Measurements from ENCODE around the gene PREPL. TPM values are rescaled to one million over a fixed set of nuclear protein-coding genes. Genes with fewer than 3 reads are reported as not detected.

Gene PREPL
- total and polyA plus RNA-seq, 2 donors (not counting 3 experiments of a cell fraction or from before 2014, with no cell fraction given) = 10.1 to 25.7 TPM

DNA sequence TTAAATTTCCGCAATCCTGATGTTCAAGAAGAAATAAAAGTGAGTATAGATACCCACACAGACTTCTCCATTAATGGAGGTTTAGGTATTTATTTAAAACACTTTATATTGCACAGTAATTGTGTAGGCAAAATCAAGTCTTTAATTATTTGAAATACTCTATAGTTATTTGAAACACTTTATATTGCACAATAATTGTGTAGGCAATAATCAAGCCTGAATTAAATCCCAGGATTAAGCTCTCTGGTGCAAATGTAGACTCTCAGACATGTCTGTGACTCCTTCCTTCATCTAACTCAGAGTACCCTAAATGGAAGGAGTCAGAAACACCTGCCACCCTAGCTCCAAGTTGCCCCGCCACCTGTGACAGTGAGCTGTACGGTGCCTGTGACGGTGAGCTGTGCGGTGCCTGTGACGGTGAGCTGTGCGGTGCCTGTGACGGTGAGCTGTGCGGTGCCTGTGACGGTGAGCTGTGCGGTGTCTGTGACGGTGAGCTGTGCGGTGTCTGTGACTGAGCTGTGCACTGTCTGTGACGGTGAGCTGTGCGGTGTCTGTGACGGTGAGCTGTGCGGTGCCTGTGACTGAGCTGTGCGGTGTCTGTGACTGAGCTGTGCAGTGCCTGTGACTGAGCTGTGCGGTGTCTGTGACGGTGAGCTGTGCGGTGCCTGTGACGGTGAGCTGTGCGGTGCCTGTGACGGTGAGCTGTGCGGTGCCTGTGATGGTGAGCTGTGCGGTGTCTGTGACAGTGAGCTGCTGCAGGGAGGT, 75.0 kb downstream of the PREPL start:
- H3K4me1 ChIP-seq (ENCODE audit: control insufficient read depth, extremely low read depth, insufficient read depth, low read length) = peaks cover 2% of the 10 kb centered on the region
- dilution Hi-C loops (cut with MboI; ENCODE audit: extremely low pct_ligation_motif_present, low sequenced_read_pairs) = no loop called here

DNA sequence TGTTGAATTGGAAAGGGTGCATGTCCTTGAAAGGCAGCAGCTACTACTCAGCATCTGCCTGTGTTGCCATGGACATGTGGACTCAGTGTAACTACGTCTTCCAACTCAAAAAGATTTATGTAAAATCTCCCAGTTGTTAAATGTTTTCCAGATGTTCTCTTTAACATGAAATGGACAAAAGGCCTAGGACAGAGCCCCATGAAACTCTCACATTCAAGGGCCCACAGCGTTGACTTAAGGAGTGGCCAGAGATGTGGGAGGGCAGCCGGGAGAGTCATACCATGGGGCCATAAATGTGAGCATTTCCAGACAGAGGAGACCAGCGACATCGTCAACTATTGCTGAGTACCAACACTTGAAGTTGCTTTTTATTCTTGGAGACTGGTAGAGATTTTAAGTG, 76.1 kb downstream of the PREPL start:
- peaks cover 0 to 2% of the 10 kb centered on the region in 2 experiments for H3K27me3 ChIP-seq (ENCODE audit: control insufficient read depth in 2 of 2, insufficient read depth in 2 of 2, low read length in 2 of 2)
- H4K20me1 ChIP-seq (replicated peaks; ENCODE audit: control insufficient read depth, extremely low read depth, insufficient read depth, low read length) = no peaks in the 10 kb centered on the region
- intact Hi-C loops (cut with micrococcal nuclease) (no loop called here), dilution Hi-C loops (cut with MboI; ENCODE audit: extremely low pct_ligation_motif_present, low sequenced_read_pairs) (no loop called here)
- ChIA-PET CTCF (no interaction called here), POLR2A (no interaction called here)
- no peaks in the 10 kb centered on the region for H3K9me1 ChIP-seq (replicated peaks; ENCODE audit: control insufficient read depth, extremely low read depth, insufficient read depth, low read length)
- FAIRE-seq (no peak), DNase-seq (ENCODE audit: low read depth, low spot score) (no peak)
- H3K9ac ChIP-seq (replicated peaks; ENCODE audit: extremely low read depth, insufficient read depth, low read length) = no peak overlapping the region
- H3K27ac ChIP-seq (ENCODE audit: insufficient read depth, low read depth, low read length) = no peak overlapping the region
- no peaks in the 10 kb centered on the region for H3K9me3 ChIP-seq (replicated peaks; ENCODE audit: control insufficient read depth, insufficient read depth, low read length)
- no peak overlapping the region for H3K4me3 ChIP-seq (replicated peaks in 1 of 3; ENCODE audit: insufficient read depth in 1 of 3, low read depth in 1 of 3, low read length in 3 of 3)
- TF ChIP-seq, protein P1, sequence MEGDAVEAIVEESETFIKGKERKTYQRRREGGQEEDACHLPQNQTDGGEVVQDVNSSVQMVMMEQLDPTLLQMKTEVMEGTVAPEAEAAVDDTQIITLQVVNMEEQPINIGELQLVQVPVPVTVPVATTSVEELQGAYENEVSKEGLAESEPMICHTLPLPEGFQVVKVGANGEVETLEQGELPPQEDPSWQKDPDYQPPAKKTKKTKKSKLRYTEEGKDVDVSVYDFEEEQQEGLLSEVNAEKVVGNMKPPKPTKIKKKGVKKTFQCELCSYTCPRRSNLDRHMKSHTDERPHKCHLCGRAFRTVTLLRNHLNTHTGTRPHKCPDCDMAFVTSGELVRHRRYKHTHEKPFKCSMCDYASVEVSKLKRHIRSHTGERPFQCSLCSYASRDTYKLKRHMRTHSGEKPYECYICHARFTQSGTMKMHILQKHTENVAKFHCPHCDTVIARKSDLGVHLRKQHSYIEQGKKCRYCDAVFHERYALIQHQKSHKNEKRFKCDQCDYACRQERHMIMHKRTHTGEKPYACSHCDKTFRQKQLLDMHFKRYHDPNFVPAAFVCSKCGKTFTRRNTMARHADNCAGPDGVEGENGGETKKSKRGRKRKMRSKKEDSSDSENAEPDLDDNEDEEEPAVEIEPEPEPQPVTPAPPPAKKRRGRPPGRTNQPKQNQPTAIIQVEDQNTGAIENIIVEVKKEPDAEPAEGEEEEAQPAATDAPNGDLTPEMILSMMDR (IDR thresholded peaks at IDR 0.05; ENCODE audit: extremely low read depth in 1 of 2, insufficient read depth in 1 of 2, low read depth in 1 of 2, low read length in 2 of 2) = no peak
- TF ChIP-seq JUN (IDR thresholded peaks at IDR 0.05; ENCODE audit: borderline replicate concordance, insufficient read depth, insufficient read length, low read depth) (no peak), POLR2A (IDR thresholded peaks at IDR 0.05; ENCODE audit: low read depth, low read length) (no peak), POLR2AphosphoS5 (IDR thresholded peaks at IDR 0.05; ENCODE audit: insufficient read depth, low read depth, low read length) (no peak), EZH2 (IDR thresholded peaks at IDR 0.05; ENCODE audit: borderline replicate concordance, low read depth, low read length, severe bottlenecking) (no peak), GATA2 (IDR thresholded peaks at IDR 0.05; ENCODE audit: insufficient read depth, insufficient read length, low read depth, low read length) (no peak), MAX (IDR thresholded peaks at IDR 0.05; ENCODE audit: insufficient read depth, insufficient read length) (no peak), MYC (IDR thresholded peaks at IDR 0.05; ENCODE audit: low read depth, low read length) (no peak)
- BruUV-seq (replicated peaks) = no TSS peak
- no peaks in the 10 kb centered on the region for H3K4me1 ChIP-seq (ENCODE audit: control insufficient read depth, extremely low read depth, insufficient read depth, low read length)
- H3K36me3 ChIP-seq (ENCODE audit: control insufficient read depth in 2 of 2, extremely low read depth in 1 of 2, insufficient read depth in 2 of 2, low read length in 2 of 2) = no peaks in the 10 kb centered on the region
- H2AFZ ChIP-seq (ENCODE audit: low read depth, low read length) = no peak overlapping the region
- no peak overlapping the region for H3K4me2 ChIP-seq (ENCODE audit: insufficient read depth, low read length)
- H3K79me2 ChIP-seq (ENCODE audit: control insufficient read depth, insufficient read depth, low read length) = no peaks in the 10 kb centered on the region

More for the DNA sequence above, 75.0 kb downstream of the PREPL start:
- no peaks in the 10 kb centered on the region for H3K36me3 ChIP-seq (ENCODE audit: control insufficient read depth in 2 of 2, extremely low read depth in 1 of 2, insufficient read depth in 2 of 2, low read length in 2 of 2)
- no peak overlapping the region for H3K4me2 ChIP-seq (ENCODE audit: insufficient read depth, low read length)
- H2AFZ ChIP-seq (ENCODE audit: low read depth, low read length) = no peak overlapping the region
- FAIRE-seq = no peak
- no peaks in the 10 kb centered on the region for H4K20me1 ChIP-seq (replicated peaks; ENCODE audit: control insufficient read depth, extremely low read depth, insufficient read depth, low read length)
- H3K27me3 ChIP-seq (ENCODE audit: control insufficient read depth in 2 of 2, insufficient read depth in 2 of 2, low read length in 2 of 2) = peaks cover 0 to 2% of the 10 kb centered on the region in 2 experiments
- ChIA-PET POLR2A (no interaction called here), CTCF (no interaction called here)
- H3K27ac ChIP-seq (ENCODE audit: insufficient read depth, low read depth, low read length) = no peak overlapping the region
- no peak overlapping the region for H3K4me3 ChIP-seq (replicated peaks in 1 of 3; ENCODE audit: insufficient read depth in 1 of 3, low read depth in 1 of 3, low read length in 3 of 3)
- no peaks in the 10 kb centered on the region for H3K79me2 ChIP-seq (ENCODE audit: control insufficient read depth, insufficient read depth, low read length)
- no peak for TF ChIP-seq POLR2AphosphoS5 (IDR thresholded peaks at IDR 0.05; ENCODE audit: insufficient read depth, low read depth, low read length)
- no peak for DNase-seq (ENCODE audit: low read depth, low spot score)
- BruUV-seq (replicated peaks) = no TSS peak
- no peaks in the 10 kb centered on the region for H3K9me3 ChIP-seq (replicated peaks; ENCODE audit: control insufficient read depth, insufficient read depth, low read length)
- H3K9me1 ChIP-seq (replicated peaks; ENCODE audit: control insufficient read depth, extremely low read depth, insufficient read depth, low read length) = no peaks in the 10 kb centered on the region
- no peak overlapping the region for H3K9ac ChIP-seq (replicated peaks; ENCODE audit: extremely low read depth, insufficient read depth, low read length)
- intact Hi-C loops (cut with micrococcal nuclease) = no loop called here

All from endothelial cell of umbilical vein (primary cell).